GM21381 (cell line): Measurements from ENCODE around the gene ZBTB2.
"Not testable (repeated sequence)": the region's sequence is repeated elsewhere in the genome, so short reads cannot be mapped to it uniquely, and the experiment has no call there.

Experiments used
- ATAC-seq: cut with Tn5 transposase; IDR thresholded peaks from one replicate; pipeline ENCODE4 v1.9.1; 2021; ENCODE audit warnings: mild to moderate bottlenecking, moderate library complexity; ENCODE audit not compliant: unreplicated experiment

The ZBTB2 gene

DNA sequence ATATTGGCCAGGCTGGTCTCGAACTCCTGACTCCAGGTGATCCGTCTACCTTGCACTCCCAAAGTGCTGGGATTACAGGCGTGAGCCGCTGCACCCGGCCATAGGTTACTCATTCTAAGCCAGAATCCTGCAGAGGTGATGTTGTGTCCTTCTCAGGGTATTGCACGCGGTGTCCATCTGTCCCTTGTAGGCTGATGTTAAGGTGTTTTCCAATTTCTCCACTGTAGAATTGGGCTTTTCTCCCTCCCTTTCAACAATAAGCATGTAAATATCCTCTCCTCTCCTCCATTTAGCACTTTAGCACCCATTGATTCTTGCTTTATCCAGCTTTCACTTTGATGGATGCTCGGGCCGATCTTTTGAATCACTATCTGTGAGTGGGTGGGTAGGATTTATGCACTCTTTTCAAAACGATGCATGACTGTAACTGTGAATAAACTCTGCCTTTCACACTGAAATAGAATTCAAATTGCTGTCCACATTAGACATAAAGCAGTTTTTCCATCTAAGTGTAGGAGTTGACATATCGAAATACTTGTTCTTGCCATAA is 52.6 kb downstream of the ZBTB2 start:
- ATAC-seq = no peak

DNA sequence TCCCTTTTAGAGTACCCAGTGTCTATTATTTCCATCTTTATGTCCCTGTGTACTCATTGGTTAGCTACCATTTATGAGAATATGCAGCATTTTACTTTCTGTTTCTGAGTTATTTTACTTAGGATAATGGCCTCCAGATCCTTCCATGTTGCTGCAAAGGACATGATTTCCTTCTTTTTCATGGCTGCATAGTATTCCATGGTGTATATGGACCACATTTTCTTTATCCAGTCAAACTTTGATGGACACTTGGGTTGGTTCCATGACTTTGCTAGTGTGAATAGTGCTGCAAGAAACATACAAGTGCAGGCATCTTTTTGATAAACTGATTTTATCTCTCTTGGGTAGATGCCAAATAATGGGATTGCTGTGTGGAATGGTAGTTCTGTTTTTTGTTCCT is 55.4 kb downstream of the ZBTB2 start:
- no peak for ATAC-seq

DNA sequence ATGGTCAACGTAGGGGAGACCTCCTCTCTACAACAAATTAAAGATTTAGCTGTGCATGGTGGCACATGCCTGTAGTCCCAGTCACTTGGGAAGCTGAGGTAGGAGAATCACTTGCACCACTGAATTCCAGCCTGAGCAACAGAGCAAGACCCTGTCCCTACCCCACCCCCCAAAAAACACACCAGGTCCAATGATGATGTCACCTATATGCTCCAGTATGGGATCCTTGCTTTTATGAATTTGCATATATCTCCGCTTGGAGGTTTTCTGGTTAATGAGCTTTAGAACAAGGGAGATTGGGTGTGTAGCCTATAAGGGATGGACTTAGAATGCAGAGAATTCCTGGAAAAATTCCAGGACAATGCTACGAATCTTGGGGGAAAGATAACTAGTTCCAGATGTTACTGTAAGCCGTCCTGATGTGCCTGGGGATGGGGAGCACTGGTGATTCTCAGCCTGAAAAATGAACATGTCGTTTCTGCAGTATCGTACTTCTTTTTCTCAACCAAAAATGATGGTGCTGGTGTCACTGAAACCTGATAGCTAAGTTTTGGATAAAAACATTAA is 61.1 kb downstream of the ZBTB2 start:
- ATAC-seq = no peak

DNA sequence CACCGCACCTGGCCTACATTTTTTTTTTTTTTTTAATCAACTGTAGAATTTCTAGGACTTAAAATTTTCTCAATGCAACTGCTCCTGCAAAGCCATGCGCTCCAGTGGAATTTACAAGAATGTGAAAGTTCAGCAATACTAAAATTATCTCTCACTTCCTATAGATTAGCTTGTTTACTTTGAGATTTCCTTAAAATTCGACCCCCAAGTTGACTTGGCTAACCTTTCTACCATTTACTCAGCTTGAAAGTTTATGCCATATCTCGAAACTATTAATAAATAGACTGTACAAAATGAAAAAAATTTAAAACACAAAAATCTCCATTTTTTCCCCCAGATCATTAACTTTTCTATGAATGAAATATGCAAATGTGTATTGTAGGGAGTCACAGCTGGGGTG is 64.3 kb downstream of the ZBTB2 start:
- ATAC-seq = no peak

DNA sequence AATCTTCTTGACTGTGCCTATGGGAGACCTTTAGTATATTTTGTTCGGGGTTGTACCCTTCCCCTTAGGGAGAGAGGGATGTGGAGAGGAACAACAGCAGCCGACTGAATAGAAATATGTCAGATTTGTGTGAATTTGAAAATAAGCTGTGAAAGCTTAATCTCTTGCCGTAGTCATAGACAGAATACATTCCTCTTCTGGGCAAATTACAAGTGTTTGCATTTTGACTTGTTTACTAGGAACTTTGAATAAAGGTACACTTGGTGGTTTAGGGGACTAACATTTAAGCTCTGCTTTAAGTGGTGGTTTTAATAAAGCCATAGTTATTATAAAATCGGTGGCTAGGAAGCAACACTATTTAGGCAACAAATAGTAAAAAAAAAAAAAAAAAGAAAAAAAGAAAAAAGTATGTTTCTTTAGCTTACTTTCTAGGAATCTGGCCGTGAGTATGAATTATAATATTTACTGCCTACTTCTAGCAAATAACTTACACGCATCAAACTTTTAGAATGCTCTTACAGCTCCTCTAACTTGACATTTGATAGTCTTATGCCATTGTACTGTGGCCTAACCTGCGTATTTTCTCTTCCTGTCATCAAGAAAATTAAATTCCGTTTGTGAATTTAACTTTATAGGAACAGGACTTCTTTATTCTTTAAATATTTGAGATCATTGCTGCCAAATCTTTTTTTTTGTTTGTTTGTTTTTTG is 65.1 kb downstream of the ZBTB2 start:
- no peak for ATAC-seq

DNA sequence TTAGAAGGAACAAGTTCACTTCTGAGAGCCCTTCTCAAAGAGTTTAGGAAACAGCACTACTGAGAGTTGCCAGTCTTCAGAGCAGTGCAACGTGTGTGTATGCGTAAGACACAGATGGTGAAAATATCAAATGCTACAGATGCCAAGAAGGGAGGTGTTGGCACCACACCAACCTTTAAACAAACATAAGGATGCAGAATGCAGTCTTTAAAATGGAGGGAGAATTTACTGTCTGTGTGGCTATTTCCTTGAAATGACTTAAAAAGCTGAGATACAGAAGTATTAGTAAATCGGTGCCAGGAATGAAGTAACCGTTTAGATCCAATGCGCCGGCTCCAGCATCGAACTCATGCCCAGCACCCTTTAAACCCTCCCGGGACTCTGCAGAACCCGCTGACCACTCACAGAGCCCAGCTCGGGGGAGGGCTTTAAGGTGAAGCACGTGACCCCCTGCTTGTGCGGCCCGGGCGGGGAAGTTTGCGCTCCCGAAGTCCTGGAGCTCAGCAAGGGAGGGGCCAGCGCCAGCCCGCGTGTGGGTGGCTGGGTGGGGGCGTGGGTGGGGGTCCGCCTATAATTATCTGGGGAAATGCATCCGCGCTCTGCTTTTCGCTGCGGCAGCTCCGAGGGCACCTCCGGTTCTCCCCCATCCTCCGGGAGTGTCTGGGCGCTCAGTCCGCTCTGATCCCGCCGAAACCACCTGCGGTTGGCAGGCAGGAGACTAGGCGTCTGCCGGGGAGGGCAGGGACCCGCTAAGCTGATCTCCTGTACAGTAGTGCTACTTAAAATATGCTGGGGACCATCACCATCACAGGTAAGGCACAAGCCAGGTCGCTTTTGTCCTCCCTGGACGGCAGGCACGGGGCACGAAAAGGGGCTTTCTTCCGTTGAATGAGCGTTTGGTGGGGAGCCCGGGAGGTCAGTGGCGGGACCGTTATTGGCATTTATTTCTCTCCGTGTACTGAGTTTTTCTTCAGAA is 66.0 kb downstream of the ZBTB2 start:
- ATAC-seq = no peak

DNA sequence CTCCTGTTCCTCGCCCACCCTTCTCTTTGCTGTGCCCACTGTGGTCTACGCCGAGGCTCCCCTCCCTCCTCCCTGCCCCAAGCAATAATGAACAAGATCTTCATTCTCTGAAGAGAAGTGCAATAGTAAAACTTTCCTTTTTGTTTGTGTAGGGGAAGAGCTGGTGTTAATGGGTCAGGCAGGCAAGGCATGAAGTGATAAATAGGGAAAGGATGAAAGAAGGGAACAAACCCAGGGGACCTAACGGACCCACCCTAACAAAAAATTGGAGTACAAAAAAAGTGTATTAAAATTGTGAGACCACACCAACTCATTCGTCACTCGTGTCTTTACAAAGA is 66.9 kb downstream of the ZBTB2 start:
- no peak for ATAC-seq

DNA sequence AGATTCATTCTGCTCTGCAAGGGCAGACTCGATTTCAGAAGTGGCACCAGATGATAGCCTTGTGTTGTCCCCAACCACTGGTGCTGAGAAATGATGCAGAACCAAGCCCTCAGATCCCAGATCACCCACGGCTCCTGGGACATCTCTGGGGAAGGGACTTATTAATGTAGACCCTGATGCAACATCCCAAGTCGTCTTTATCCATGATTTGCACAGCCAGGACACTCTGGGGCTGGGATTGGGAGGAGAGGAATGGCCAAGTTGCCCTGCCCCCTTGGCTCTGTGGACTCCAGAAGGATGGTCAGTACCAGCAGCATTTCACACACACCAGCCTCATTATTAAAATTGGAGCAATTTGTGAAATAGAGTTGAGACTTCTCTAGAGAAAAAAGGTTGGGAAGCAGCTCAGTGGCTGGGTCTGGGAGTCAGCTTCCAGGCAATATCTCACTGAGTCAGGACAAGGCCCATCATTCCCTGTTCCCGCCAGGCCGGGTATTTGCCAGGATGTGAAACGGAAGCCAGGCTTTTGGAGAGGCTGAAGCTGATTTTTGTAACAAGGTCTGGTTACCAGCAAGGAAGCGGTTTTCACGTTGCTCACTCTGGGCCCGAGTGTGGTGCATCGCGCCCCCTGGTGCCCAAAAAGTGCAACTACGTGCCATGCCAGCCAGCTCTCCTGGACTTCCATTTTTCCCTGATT is 67.4 kb downstream of the ZBTB2 start:
- ATAC-seq = peak; percentile 69

DNA sequence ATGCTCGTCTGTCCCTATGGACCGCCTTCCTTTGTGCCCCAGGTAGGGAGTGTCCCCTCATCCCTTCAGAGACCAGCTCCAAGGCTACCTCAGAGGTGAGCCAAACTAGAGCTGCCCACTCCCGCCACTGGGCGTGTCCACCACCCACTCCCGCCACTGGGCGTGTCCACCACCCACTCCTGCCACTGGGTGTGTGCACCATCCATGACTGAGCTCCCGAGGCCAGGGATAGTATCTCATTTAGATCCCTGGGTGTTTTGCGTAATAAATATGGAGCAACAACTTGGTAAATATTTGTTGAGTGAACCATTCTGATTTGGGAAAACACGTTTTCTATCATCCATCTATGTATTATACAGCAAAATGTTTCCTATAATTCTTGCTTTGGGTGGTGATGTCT is 68.8 kb downstream of the ZBTB2 start:
- ATAC-seq = no peak

DNA sequence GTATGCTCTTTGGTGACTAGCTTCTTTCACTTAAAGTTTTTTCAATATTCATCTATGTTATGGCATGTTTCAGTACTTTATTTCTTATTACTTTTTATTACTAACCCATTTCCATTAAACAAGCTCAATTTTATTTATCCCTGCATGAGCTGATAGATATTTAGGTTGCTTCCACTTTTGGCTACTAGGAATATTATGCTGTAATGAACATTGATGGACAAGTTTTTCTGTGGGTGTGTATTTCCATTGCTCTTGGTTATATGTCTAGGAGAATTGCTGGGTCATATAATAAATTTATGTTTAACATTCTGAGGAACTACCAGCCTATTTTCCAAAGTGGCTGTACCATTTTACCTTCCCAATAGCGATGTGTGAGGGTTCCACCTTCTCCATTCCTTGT is 69.9 kb downstream of the ZBTB2 start:
- no peak for ATAC-seq

DNA sequence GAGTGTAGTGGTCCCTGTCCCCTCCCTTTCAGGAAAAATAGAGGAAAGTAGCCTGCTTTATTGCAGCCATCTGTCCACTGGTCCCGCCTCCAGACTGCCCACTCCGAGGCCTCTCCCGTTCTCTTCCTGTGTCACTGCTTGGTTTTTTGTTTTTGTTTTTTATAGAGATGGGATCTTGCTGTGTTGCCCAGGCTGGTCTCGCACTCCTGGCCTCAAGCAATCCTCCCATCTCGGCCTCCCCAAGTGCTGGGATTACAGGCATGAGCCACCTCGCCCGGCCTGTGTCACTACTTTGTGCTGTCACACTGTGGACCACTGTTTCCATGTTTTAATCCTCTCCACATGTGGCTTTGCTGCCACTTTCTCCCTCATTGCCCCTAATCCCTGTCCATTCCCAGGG is 71.2 kb downstream of the ZBTB2 start:
- no peak for ATAC-seq

DNA sequence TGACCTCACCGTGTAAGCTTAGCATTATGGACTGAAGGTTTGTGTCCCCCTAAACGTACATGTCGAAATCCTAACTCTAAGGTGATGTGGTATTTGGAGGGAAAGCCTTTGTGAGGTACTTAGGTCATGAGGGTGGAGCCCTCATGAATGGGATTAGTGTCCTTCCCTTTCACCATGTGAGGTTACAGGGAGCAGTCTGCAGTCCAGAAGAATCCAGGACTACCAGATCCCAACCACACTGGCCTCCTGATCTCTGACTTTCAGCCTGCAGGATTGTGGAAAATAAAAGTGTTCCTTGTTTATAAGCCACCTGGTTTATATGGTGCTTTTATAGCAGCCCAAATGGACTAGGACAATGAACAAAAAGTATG is 73.4 kb downstream of the ZBTB2 start:
- ATAC-seq = no peak

DNA sequence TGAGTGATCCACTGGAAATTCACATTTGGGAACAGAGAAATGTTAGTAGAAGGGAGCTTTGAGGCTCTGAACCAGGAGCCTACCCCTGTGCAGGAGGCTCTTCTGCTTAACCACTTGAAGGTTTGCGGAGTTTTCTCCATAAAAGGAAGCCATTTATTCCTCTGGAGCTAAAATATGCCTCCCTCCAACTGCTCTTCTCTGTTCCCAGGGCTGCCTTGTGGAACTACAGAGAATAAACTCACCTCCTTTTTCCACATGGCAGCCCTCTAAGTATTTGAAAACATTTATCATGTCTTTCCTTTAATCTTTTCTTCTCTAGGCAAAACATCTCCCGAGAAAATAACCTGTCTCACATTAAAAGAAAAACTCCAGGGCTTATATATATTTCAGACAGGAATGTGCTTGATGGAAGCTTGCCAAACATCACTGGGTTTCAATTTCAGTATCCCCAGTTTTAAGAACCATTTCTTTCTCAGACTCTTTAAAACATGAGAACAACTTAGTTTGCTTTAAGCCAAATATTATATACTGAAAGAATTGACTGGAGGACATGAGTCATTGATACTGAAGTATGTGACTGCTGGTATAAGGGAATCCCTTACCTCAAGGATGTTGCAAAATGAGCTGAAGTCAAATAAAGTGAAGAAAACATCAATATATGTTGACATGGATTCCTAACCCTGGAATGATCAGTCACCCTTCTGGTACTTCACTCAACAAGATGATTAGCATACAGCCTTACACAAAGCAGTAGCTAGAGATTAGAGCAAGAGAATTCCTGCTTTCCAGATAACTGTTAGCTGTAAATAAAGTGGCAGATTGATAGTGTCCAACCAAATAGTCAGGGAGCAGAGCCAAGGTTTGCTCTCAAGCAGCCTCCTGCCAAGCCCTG is 74.0 kb downstream of the ZBTB2 start:
- no peak for ATAC-seq

DNA sequence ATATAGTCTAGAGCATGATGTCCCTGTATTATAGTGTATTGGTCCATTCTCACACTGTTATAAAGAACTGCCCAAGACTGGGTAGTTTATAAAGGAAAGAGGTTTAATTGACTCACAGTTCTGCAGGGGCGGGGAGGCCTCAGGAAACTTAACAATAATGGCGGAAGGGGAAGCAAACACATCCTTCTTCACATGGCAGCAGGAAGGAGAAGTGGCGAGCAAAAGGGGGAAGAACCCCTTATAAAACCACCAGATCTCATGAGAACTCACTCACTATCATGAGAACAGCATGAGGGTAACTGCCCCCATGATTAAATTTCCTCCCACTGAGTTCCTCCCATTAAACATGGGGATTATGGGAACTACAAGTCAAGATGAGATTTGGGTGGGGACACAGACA is 75.7 kb downstream of the ZBTB2 start:
- ATAC-seq = not testable (repeated sequence)
